COLO829 (cell line): ENCODE measurements around the gene PSTK.

Experiments
- DNase-seq: peaks from one replicate; pipeline ENCODE4 v3.0.0; 2012; ENCODE audit warnings: low spot score

The PSTK gene

DNA sequence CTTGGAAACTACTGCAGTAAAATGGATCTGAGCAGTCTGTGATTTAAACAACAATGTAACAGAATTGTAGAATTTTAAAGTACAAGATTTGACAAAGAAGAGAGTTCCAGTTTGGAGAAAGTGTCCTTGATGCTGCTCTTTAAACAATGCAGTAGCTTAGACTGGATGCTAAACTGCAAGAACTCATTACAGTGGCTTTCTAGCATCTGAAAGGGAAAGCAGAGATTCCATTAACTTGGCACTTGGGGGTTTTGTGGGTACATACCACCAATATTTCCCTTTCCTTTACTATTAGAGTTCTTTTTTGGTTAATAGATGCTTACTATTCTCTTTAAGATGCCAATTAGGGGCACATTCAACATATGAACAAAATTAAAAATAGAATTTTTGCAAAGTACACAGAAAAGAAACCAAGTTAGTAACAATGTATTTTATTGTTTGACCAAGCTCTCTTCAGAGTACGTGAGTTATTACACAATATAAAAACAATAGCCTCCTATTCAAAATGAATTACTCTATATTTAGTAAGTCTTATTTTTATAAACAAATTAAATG, 11.9 kb downstream of the PSTK start:
- no peak for DNase-seq

- DNase-seq, result no peak
Measured at GRCh38 chr10:122993797-122994336, 13.7 kb downstream of the PSTK start.

- no peak for DNase-seq
Measured at GRCh38 chr10:122995936-122996335, 15.7 kb downstream of the PSTK start.

GRCh38 chr10:122997864-122998263, 17.7 kb downstream of the PSTK start:
- no peak for DNase-seq

GRCh38 chr10:122998360-122998917, 18.2 kb downstream of the PSTK start:
- DNase-seq, result no peak

DNA sequence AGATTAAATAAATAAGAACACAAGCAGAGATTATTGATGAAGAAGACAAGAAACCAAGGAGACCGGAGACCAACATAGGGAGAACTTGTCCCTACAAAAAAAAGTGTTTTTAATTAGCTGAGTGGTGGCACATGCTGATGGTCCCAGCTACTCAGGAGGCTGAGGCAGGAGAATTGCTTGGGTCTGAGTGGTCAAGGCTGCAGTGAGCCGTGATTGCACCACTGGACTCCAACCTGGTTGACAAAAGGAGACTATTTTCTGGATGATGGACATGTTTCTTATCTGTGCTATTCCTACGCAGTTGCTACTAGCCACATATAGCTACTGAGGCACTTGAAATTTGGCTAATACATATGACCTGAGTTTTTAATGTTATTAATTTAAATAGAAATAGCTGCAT, 18.7 kb downstream of the PSTK start:
- no peak for DNase-seq

DNA sequence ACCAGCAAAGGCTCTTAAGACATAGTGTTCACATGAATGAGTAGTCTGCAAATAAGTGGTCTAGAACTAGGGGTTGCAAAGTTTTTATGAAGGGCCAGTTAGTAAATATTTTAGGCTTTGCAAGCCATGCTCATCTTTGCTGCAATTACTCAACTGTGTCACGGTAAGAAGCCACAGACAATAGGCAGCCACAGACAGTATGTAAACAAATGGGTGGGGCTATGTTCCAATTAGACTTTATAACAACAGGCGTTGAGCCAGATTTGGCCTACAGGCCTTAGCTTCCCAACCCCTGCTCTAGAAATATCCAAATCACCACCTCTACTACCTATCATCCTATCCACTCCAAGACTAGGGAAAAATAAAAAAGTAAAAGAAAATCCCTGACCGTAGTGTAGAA, 19.1 kb downstream of the PSTK start:
- DNase-seq, result no peak

GRCh38 chr10:123000155-123000554, 20.0 kb downstream of the PSTK start:
- no peak for DNase-seq

DNA sequence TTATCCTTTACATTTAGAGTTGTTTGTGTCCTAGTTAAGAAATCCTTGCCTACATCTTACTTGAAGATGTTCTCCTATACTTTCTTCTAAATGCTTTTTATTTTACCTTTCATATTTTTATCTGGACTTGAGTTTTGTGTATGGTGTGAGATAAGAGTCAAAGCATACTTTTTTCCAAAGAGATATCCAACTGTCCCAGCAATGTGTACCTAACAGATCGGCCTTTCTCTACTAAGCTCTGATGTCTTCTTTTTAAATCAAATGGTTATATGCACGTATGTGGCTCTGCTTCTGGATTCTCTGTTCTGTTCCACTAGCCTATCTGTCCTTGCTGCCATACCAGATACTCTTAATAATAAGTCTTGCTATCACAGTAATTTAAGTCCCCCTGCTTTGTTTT, 21.2 kb downstream of the PSTK start:
- DNase-seq, result no peak

DNA sequence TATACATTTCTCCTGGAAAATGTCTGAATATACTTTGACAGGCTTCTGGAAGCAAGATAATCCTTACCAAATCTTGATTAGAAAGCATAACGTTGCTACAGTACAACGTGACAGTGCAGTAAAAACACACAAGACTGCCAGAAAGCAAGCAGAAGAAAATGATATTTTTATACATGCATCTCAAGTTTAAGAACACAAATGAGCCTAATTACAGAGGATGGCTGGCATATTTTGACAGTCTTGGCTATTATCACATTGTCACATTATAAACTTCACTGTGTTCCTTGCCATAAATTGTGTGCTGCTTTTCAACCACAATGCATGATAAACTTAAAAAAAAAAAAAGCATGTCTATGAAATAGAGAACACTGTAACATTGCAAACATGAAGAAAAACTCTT, 24.1 kb downstream of the PSTK start:
- no peak for DNase-seq

DNA sequence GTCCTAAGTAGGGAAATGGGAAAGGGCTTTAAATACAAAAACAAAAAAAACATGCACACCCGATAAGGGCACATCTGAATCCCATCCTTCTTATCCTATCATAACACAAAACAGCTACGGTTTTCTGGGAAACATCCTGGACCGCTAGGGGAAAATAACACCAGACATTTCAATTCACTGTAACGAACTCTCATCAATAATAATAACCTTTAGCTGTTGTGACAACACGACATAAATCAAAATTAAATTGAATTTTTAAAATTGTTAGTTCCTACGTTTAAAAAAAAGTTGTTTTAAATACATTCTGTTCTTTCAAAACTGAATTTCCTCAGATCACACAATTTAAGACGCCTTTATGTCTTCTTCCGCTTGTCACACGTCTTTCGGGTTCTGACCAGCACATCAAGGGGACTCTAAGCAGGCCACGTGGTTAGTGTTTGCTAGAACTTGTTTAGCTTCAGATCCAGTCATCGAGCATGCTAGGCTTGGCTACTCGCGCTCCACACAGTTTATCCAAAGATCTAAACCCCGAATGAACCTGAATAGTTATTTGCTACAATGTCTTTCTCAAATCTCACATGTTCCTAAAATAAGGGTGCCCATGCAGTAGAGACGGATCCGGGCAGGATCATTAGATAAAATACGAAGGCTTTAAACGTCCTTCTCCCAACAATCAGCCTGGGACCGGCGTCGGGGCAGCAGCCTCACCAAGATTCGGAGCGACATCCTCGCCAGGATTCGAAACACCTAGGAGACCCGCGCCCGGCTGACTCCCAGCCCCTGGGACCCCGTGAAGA, 27.6 kb downstream of the PSTK start:
- peak; percentile 28 for DNase-seq

DNA sequence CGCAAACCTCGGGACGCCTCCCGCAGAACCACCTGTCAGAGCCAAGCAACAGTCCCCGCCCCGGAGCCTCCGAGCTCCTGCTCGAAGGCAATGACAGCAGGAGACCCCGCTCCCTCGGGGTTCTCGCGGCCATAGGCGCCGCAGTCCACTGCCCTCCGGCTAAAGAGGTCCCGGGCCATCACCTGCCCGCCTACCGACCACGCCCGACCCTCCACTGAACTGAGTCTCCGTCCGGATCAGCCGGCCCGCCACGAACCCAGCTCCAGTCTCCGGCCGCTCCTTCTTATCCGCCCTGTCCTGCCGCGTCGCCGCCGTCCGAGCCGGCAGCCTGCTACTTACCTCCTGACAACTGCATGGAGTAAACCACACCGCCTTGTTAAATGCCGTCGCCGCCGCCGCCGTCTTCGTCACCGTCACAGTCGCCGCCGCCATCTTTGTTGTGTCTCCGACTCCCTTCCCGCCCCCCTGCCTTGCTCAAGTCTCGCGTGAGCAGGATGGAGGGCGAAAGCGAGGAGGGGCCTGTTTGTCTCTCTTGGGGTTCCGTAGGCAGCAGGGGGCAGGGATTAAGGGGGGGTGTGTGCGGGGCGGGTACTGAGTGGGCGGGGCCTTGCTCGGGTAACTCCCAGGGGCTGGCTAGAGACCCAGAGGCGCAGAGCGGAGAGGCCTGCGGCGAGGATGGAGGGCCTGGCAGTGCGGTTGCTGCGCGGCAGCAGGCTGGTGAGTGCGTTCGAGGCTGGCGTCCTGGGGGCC, 28.3 kb downstream of the PSTK start, which contains the start of the genes ACADSB and IKZF5:
TSS of gene ACADSB (plus strand) at position 652 of the 750 bp plus-strand sequence. CDS start at position 676, 24 bp downstream.
TSS of gene IKZF5 (minus strand) at position 441 of the 750 bp plus-strand sequence. CDS start 10,170 bp downstream, outside the sequence.
- DNase-seq, result peak; percentile 99

GRCh38 chr10:123009105-123009820, 29.1 kb downstream of the PSTK start:
- DNase-seq, result no peak

DNA sequence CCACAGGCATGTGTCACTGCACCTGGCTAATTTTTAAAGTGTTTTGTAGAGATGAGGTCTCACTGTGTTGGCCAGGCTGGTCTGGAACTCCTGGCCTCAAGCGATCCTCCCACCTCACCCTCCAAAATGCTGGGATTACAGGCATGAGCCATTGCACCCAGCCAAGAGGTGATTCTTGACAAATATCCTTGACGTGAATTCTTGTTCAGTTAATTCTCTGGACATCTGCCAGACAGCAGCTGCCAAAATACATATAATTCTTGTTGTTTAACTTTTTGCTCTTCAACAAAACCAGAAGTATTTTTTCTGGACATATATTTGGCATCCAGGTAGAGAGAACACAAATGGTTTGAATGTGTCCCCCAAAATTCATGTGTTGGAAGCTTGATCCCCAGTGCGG, 31.8 kb downstream of the PSTK start:
- DNase-seq, result no peak

DNA sequence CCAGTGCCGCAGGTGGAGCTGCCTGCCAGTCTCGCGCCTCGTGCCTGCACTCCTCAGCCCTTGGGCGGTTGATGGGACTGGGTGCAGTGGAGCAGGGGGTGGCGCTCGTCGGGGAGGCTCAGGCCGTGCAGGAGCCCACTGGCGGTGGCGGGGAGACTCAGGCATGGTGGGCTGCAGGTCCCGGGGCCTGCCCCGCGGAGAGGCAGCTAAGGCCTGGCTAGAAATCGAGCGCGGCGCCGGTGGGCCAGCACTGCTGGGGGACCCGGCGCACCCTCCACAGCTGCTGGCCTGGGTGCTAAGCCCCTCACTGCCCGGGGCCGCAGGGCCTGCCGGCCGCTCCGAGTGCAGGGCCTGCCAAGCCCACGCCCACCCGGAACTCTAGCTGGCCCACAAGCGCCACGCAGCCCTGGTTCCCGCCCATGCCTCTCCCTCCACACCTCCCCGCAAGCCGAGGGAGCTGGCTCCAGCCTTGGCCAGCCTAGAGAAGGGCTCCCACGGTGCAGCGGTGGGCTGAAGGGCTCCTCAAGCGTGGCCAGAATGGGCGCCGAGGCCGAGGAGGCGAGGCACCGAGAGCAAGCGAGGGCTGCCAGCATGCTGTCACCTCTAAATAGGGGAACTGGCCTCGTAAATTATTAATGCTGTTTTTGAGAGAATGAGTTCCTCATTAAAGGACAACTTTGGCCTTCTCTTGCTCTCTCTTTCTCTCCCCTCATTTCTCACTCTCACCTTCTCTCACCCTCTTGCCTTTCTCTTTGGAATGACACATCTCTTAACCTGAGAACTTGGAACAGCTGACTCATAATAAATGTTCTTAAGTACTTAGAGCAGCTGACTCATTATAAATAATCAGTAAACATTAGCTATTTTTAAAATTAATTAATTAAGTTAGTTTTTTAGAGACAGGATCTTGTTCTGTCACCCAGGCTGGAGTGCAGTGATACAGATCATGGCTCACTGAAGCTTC, 33.5 kb downstream of the PSTK start:
- no peak for DNase-seq

DNA sequence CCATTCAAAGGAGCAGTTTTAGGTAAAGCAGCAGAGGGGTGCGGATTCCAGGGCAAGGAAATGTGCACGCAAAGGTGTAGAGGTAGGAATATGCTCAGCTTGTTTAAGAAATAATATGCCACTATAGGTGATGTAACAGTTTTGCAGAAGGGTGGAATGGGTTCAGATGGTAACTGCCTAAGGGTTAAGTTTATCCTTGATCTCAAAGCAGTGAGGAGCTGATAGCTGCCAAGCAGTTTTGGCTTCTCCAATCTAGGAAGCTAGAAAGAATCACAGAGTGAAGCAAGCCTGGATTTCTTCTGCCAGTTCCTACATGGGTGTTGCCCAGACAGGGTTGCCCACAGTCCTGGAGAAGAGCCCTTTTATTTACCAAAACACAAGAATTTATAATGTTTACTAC, 34.6 kb downstream of the PSTK start:
- no peak for DNase-seq

DNA sequence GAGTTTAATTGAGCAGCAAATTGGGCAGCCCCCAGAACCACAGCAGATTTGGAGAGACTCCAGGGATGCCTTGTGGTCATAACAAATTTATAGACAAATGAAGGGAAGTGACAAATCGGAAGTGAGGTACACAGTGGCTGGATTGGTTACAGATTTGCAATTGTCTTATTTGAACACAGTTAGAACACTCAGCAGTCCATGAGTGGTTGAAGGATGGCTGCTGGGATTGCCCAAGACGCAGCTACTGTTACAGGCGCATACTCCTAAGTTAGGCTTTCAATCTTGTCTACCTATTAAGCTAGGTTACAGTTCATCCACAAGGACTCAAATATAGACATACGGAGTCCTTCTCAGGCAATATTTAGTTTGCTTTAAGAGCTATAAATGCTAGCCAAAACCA, 36.0 kb downstream of the PSTK start:
- DNase-seq, result no peak

- DNase-seq, result no peak
Measured at GRCh38 chr10:123017421-123018165, 37.4 kb downstream of the PSTK start.

DNA sequence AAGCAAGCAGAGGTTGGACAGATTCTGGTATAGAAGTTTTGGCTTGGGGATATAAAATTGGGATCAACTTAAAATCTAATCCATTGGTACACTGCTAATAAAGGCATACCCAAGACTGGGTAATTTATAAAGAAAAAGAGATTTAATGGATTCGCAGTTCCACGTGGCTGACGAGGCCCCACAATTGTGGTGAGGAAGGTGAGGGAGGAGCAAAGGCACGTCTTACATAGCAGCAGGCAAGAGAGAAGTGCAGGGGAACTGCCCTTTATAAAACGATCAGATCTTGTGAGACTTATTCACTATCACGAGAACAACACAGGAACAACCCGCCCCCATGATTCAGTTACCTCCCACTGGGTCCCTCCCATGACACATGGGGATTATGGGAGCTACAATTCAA, 38.3 kb downstream of the PSTK start:
- no peak for DNase-seq

DNA sequence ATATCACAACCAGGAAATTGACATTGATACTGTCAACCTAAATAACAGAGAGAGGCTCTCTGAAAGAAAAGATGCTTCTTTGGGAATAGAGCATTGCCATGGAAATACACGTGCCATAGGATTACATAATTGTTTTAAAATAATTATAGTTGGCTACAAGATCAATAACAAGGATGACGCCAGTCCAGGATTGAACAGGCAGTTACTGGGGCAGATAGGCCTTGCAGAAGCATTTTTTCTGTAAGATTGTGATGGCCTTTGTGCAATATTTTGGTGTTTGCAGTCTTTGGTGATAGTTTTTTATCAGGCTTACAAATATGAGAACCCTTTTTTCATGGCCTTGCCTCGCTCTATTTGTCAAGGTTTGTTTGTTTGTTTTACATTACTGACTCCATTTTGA, 39.1 kb downstream of the PSTK start:
- DNase-seq, result no peak
